ENCODE measurements around the gene CEBPB.

DNA sequence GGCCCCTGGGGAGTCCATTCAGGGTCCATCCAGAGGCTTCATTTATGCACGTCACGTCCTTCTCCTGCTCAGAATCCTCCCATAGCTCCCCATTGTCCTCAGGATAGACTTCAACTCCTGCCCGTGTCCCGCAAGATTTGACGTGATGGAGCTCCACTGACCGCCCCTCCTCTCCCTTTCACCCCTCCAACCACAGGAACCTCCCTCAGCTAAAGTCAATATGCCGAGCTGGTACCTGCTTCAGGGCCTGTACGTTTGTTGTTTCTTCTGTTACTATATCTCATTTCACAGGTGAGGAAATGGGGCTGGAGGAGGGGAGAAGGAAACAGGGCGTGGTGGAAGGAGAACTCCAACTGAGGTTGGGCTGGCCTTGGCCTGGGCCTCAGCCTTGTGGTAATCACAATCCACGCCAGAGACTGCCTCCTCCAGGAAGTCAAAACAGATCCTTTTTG is 38.6 kb downstream of the CEBPB start:
- TF ChIP-seq, protein P1, sequence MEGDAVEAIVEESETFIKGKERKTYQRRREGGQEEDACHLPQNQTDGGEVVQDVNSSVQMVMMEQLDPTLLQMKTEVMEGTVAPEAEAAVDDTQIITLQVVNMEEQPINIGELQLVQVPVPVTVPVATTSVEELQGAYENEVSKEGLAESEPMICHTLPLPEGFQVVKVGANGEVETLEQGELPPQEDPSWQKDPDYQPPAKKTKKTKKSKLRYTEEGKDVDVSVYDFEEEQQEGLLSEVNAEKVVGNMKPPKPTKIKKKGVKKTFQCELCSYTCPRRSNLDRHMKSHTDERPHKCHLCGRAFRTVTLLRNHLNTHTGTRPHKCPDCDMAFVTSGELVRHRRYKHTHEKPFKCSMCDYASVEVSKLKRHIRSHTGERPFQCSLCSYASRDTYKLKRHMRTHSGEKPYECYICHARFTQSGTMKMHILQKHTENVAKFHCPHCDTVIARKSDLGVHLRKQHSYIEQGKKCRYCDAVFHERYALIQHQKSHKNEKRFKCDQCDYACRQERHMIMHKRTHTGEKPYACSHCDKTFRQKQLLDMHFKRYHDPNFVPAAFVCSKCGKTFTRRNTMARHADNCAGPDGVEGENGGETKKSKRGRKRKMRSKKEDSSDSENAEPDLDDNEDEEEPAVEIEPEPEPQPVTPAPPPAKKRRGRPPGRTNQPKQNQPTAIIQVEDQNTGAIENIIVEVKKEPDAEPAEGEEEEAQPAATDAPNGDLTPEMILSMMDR (IDR thresholded peaks at IDR 0.05; ENCODE audit: low read depth, low read length, poor library complexity, severe bottlenecking), result no peak
- no peak for TF ChIP-seq EZH2phosphoT487 (IDR thresholded peaks at IDR 0.05; ENCODE audit: borderline replicate concordance, low read length)
